WTC11 (cell line): ENCODE data around the gene CD79A.

ENCODE experiments used
- ATF2 ChIP-seq: sonication (generic); formaldehyde crosslinking; IDR thresholded peaks from 2 replicates; pipeline ENCODE4 v1.8.1; 2022; ENCODE audit warnings: low read depth, missing genetic modification reagents, borderline replicate concordance
- ATF3 ChIP-seq: sonication (generic); formaldehyde crosslinking; conservative IDR thresholded peaks from 2 replicates; pipeline ENCODE4 v1.8.1; 2022; ENCODE audit warnings: mild to moderate bottlenecking, missing genetic modification reagents
- CTCF ChIP-seq: fragments of 200-600 bp; IDR thresholded peaks from 2 replicates; pipeline ENCODE4 v1.8.0; 2022; ENCODE audit warnings: antibody characterized with exemption
- MLX ChIP-seq: sonication (generic); formaldehyde crosslinking; IDR thresholded peaks from 2 replicates; pipeline ENCODE4 v1.8.1; 2023; ENCODE audit warnings: mild to moderate bottlenecking, missing genetic modification reagents, moderate library complexity
- NR3C1 ChIP-seq: sonication (generic); formaldehyde crosslinking; conservative IDR thresholded peaks from 2 replicates; pipeline ENCODE4 v1.8.1; 2023; ENCODE audit warnings: low read depth, mild to moderate bottlenecking, missing genetic modification reagents
- PRDM15 ChIP-seq: sonication (generic); formaldehyde crosslinking; IDR thresholded peaks from 2 replicates; pipeline ENCODE4 v1.8.0; 2022; ENCODE audit warnings: missing genetic modification reagents
- RELA ChIP-seq: sonication (generic); formaldehyde crosslinking; IDR thresholded peaks from 2 replicates; pipeline ENCODE4 v1.8.1; 2022; ENCODE audit warnings: missing genetic modification reagents, mild to moderate bottlenecking, borderline replicate concordance
- TP53 ChIP-seq: sonication (generic); formaldehyde crosslinking; IDR thresholded peaks from 2 replicates; pipeline ENCODE4 v1.8.1; 2023; ENCODE audit warnings: mild to moderate bottlenecking, missing genetic modification reagents
- USF2 ChIP-seq: sonication (generic); formaldehyde crosslinking; IDR thresholded peaks from 2 replicates; pipeline ENCODE4 v1.8.1; 2023; ENCODE audit warnings: mild to moderate bottlenecking, missing genetic modification reagents, moderate library complexity
- ZMAT4 ChIP-seq: fragments of 250-450 bp; sonication (Bioruptor Pico); IDR thresholded peaks from 2 replicates; pipeline ENCODE4 v1.9.0; 2021; ENCODE audit warnings: mild to moderate bottlenecking

GRCh38 chr19:41917676-41918075, 40.6 kb downstream of the CD79A start:
- TF ChIP-seq ATF2 = no peak
- no peak for TF ChIP-seq CTCF
- TF ChIP-seq ZMAT4 = no peak
- no peak for TF ChIP-seq MLX (CRISPR knock-in tag)
- TF ChIP-seq TP53 (CRISPR knock-in tag) = no peak
- no peak for TF ChIP-seq RELA (CRISPR knock-in tag)
- no peak for TF ChIP-seq NR3C1
- no peak for TF ChIP-seq PRDM15
- no peak for TF ChIP-seq ATF3 (CRISPR knock-in tag)
- TF ChIP-seq USF2 (CRISPR knock-in tag) = no peak
